Measurements from ENCODE around the gene CX3CL1. TPM values are rescaled to one million over a fixed set of nuclear protein-coding genes. Genes with fewer than 3 reads are reported as not detected.

The CX3CL1 gene
- total and polyA plus RNA-seq, 2 of the 13 experiments (the other 11 are each of a cell fraction or from before 2014, with no cell fraction given): 57.3 to 60.8 TPM

DNA sequence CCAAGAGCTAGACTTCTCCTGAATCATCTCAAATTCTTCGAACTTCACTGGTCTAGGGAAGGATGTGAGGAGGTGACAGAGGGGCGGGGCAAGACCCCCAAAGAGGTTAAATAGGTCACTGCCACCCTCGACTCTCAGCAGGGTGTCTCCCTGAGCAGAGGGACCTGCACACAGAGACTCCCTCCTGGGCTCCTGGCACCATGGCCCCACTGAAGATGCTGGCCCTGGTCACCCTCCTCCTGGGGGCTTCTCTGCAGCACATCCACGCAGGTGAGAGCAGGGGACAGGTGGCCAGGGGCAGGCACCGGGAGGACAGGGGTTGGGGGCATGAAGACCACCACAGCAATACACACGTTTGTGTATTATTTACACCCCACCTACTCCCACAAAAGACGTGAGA lies 41.4 kb downstream of the CX3CL1 start:
- 11% methylated on average over 7 of the region's 7 CpGs for WGBS (ENCODE audit: low lambda C conversion rate)
- Histone ChIP-seq H3K4me1 (ENCODE audit: insufficient read depth, low read length) (peaks cover 50% of the 10 kb centered on the region), H3K4me2 (ENCODE audit: low read depth, low read length) (no peak overlapping the region), H3K9ac (ENCODE audit: insufficient read depth, low read depth, low read length) (no peak overlapping the region), H2AFZ (ENCODE audit: low read length) (no peak overlapping the region), H3K9me3 (ENCODE audit: low read length) (no peaks in the 10 kb centered on the region), H3K27ac (ENCODE audit: extremely low read length, insufficient read depth, low read length) (no peak overlapping the region), H3K79me2 (ENCODE audit: insufficient read depth, low read length) (no peaks in the 10 kb centered on the region), H3K27me3 (ENCODE audit: control insufficient read depth in 1 of 2, insufficient read depth in 2 of 2, low read length in 2 of 2) (peaks cover 10 to 55% of the 10 kb centered on the region in 2 experiments; a peak in 4 of 5 replicates), H3K36me3 (replicated peaks in 1 of 2; ENCODE audit: control insufficient read depth in 1 of 2, insufficient read depth in 2 of 2, low read length in 2 of 2) (no peaks in the 10 kb centered on the region), H3K4me3 (replicated peaks in 1 of 3; ENCODE audit: insufficient read depth in 1 of 3, low read depth in 2 of 3, low read length in 3 of 3) (no peak overlapping the region), H4K20me1 (ENCODE audit: insufficient read depth, low read length) (no peaks in the 10 kb centered on the region)
- intact Hi-C loops (cut with micrococcal nuclease; ENCODE audit: unreplicated experiment): loop anchor here (10.0 kb wide), 1 partner anchor 329 kb away; no protein-coding TSS in a partner anchor
- in situ Hi-C loops (cut with HindIII; ENCODE audit: extremely low pct_ligation_motif_present, low pct_unique_long_range_greater_than_20kb): no loop called here
- DNase-seq (ENCODE audit: low spot score) (no peak), ATAC-seq (no peak), FAIRE-seq (no peak)
- CTCF ChIA-PET (ENCODE audit: low intra/inter-chr PET ratio, low total read pairs): no interaction called here
- POLR2A ChIA-PET: interaction anchor here (2.2 kb wide), 1 partner anchor 41 kb away, joined by 7 read pairs; the partner anchor contains the start of gene CX3CL1
- BruUV-seq (replicated peaks): no TSS peak
- TF ChIP-seq ZNF274 (CRISPR knock-in tag; IDR thresholded peaks at IDR 0.05): no peak

DNA sequence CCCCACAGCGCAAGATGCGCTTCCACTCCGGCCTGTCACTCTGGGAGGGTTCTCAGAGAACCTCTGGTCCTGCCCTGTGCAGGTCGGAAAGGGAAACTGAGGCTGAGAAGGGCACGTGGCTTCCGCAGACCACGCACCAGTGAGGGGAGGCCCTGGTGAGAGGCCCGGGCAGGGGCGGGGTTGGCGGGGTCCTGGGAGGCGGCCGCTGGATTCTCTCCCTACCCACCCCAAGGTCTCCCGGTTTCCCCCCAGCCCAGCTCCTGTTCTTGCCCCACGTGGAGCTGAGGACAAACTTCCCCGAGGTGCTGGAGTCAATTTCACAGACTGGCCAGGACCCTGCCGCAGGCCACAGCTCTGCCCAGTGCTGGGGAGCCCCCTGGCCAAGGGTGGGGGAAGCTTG lies 43.8 kb downstream of the CX3CL1 start:
- DNase-seq (ENCODE audit: low spot score) (no peak), FAIRE-seq (no peak), ATAC-seq (peak; percentile 19)
- Histone ChIP-seq H3K4me3 (replicated peaks in 1 of 3; ENCODE audit: insufficient read depth in 1 of 3, low read depth in 2 of 3, low read length in 3 of 3) (peak overlapping the region in 1 of 3 experiments; percentile 69; a peak in 1 of 6 replicates), H3K79me2 (ENCODE audit: insufficient read depth, low read length) (no peaks in the 10 kb centered on the region), H3K4me1 (ENCODE audit: insufficient read depth, low read length) (peaks cover 50% of the 10 kb centered on the region), H3K36me3 (replicated peaks in 1 of 2; ENCODE audit: control insufficient read depth in 1 of 2, insufficient read depth in 2 of 2, low read length in 2 of 2) (no peaks in the 10 kb centered on the region), H3K9ac (ENCODE audit: insufficient read depth, low read depth, low read length) (0 out of 2 replicates have a peak overlapping the region, but pooled peaks have one; percentile 21), H3K4me2 (ENCODE audit: low read depth, low read length) (peak overlapping the region; percentile 97), H3K27ac (ENCODE audit: extremely low read length, insufficient read depth, low read length) (no peak overlapping the region), H2AFZ (ENCODE audit: low read length) (no peak overlapping the region), H3K27me3 (ENCODE audit: control insufficient read depth in 1 of 2, insufficient read depth in 2 of 2, low read length in 2 of 2) (peaks cover 6 to 38% of the 10 kb centered on the region in 2 experiments; a peak in 4 of 5 replicates), H3K9me3 (ENCODE audit: low read length) (no peaks in the 10 kb centered on the region), H4K20me1 (ENCODE audit: insufficient read depth, low read length) (no peaks in the 10 kb centered on the region)
- POLR2A ChIA-PET: interaction anchor here (1.3 to 5.1 kb wide), 4 partner anchors 38 to 116 kb away, joined by 3 to 54 read pairs (median 29); partner anchors contain the start of gene CX3CL1
- WGBS (ENCODE audit: low lambda C conversion rate): 75% methylated on average over 14 of the region's 16 CpGs
- CTCF ChIA-PET (ENCODE audit: low intra/inter-chr PET ratio, low total read pairs): interaction anchor here (4.4 to 5.0 kb wide), 2 partner anchors 103 to 114 kb away, joined by 78 to 142 read pairs; no protein-coding TSS in a partner anchor
- intact Hi-C loops (cut with micrococcal nuclease; ENCODE audit: unreplicated experiment) (loop anchor here (2.0 to 10.0 kb wide), 2 partner anchors 43 to 331 kb away; partner anchors contain the start of gene CX3CL1), in situ Hi-C loops (cut with HindIII; ENCODE audit: extremely low pct_ligation_motif_present, low pct_unique_long_range_greater_than_20kb) (loop anchor here (5.0 kb wide), 2 partner anchors 114 to 329 kb away; no protein-coding TSS in a partner anchor)
- BruUV-seq (replicated peaks): no TSS peak
- TF ChIP-seq ZNF326 (CRISPR knock-in tag; IDR thresholded peaks at IDR 0.05; ENCODE audit: borderline replicate concordance): no peak
- no peak for TF ChIP-seq SRF (IDR thresholded peaks at IDR 0.05; ENCODE audit: low read depth, low read length)
- TF ChIP-seq ZNF660 (CRISPR knock-in tag; IDR thresholded peaks at IDR 0.05; ENCODE audit: borderline replicate concordance, low read depth): no peak
- no peak for TF ChIP-seq HOXA9 (CRISPR knock-in tag; IDR thresholded peaks at IDR 0.05; ENCODE audit: borderline replicate concordance)
- TF ChIP-seq, protein P1, sequence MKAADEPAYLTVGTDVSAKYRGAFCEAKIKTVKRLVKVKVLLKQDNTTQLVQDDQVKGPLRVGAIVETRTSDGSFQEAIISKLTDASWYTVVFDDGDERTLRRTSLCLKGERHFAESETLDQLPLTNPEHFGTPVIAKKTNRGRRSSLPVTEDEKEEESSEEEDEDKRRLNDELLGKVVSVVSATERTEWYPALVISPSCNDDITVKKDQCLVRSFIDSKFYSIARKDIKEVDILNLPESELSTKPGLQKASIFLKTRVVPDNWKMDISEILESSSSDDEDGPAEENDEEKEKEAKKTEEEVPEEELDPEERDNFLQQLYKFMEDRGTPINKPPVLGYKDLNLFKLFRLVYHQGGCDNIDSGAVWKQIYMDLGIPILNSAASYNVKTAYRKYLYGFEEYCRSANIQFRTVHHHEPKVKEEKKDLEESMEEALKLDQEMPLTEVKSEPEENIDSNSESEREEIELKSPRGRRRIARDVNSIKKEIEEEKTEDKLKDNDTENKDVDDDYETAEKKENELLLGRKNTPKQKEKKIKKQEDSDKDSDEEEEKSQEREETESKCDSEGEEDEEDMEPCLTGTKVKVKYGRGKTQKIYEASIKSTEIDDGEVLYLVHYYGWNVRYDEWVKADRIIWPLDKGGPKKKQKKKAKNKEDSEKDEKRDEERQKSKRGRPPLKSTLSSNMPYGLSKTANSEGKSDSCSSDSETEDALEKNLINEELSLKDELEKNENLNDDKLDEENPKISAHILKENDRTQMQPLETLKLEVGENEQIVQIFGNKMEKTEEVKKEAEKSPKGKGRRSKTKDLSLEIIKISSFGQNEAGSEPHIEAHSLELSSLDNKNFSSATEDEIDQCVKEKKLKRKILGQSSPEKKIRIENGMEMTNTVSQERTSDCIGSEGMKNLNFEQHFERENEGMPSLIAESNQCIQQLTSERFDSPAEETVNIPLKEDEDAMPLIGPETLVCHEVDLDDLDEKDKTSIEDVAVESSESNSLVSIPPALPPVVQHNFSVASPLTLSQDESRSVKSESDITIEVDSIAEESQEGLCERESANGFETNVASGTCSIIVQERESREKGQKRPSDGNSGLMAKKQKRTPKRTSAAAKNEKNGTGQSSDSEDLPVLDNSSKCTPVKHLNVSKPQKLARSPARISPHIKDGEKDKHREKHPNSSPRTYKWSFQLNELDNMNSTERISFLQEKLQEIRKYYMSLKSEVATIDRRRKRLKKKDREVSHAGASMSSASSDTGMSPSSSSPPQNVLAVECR (CRISPR knock-in tag; IDR thresholded peaks at IDR 0.05; ENCODE audit: borderline replicate concordance): 0 out of 2 replicates have a peak, but pooled peaks have one; percentile 4
- peak; percentile 17; the same call in 1 of the 2 replicates for TF ChIP-seq SRY (CRISPR knock-in tag; IDR thresholded peaks at IDR 0.05)
- no peak for TF ChIP-seq SOX5 (CRISPR knock-in tag; IDR thresholded peaks at IDR 0.05; ENCODE audit: borderline replicate concordance)
- TF ChIP-seq ZNF619 (CRISPR knock-in tag; IDR thresholded peaks at IDR 0.05): no peak
- TF ChIP-seq, protein P2, sequence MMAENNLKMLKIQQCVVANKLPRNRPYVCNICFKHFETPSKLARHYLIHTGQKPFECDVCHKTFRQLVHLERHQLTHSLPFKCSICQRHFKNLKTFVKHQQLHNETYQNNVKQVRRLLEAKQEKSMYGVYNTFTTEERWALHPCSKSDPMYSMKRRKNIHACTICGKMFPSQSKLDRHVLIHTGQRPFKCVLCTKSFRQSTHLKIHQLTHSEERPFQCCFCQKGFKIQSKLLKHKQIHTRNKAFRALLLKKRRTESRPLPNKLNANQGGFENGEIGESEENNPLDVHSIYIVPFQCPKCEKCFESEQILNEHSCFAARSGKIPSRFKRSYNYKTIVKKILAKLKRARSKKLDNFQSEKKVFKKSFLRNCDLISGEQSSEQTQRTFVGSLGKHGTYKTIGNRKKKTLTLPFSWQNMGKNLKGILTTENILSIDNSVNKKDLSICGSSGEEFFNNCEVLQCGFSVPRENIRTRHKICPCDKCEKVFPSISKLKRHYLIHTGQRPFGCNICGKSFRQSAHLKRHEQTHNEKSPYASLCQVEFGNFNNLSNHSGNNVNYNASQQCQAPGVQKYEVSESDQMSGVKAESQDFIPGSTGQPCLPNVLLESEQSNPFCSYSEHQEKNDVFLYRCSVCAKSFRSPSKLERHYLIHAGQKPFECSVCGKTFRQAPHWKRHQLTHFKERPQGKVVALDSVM (CRISPR knock-in tag; IDR thresholded peaks at IDR 0.05): peak; percentile 48; the same call in 1 of the 2 replicates
- TF ChIP-seq ZSCAN25 (CRISPR knock-in tag; IDR thresholded peaks at IDR 0.05): peak; percentile 85

All from HepG2 (cell line).